Endothelial cell (in vitro differentiated cells): Measurements from ENCODE around the gene FXYD4. TPM values are rescaled to one million over a fixed set of nuclear protein-coding genes. Genes with fewer than 3 reads are reported as not detected.

Experiments
- DNase-seq: peaks from one replicate; pipeline ENCODE4 v3.0.0; 2021; ENCODE audit warnings: low spot score
- H3K27ac Mint-ChIP-seq: one replicate; pipeline ENCODE4 v1.8.0; 2021; ENCODE audit warnings: mixed read lengths, inconsistent platforms; ENCODE audit not compliant: unreplicated experiment
- H3K27me3 Mint-ChIP-seq: one replicate; pipeline ENCODE4 v1.8.0; 2021; ENCODE audit warnings: mild to moderate bottlenecking, moderate library complexity, mixed read lengths, inconsistent platforms; ENCODE audit not compliant: unreplicated experiment
- H3K36me3 Mint-ChIP-seq: one replicate; pipeline ENCODE4 v1.8.0; 2021; ENCODE audit warnings: mild to moderate bottlenecking, low read depth, mixed read lengths, inconsistent platforms; ENCODE audit not compliant: unreplicated experiment
- H3K4me1 Mint-ChIP-seq: one replicate; pipeline ENCODE4 v1.8.0; 2021; ENCODE audit warnings: mild to moderate bottlenecking, mixed read lengths, inconsistent platforms; ENCODE audit not compliant: unreplicated experiment
- H3K4me3 Mint-ChIP-seq: one replicate; pipeline ENCODE4 v1.8.0; 2021; ENCODE audit warnings: mild to moderate bottlenecking, mixed read lengths, inconsistent platforms; ENCODE audit not compliant: unreplicated experiment
- H3K9me3 Mint-ChIP-seq: one replicate; pipeline ENCODE4 v1.8.0; 2021; ENCODE audit warnings: mixed read lengths, inconsistent platforms; ENCODE audit not compliant: unreplicated experiment
- CTCF ChIP-seq: fragments of 200-600 bp; sonication (generic); IDR thresholded peaks from one replicate; pipeline ENCODE4 v1.5.0; 2021; ENCODE audit warnings: antibody characterized with exemption; ENCODE audit not compliant: unreplicated experiment
- total RNA-seq: library from RNA; stranded (reverse); fragmentation: NEBNext Ultra II Directional; extraction: Animal tissue kit (Norgen Biotek cat#: 25700); gene quantifications from one replicate; pipeline ENCODE4 v1.2.1, GENCODE V29; 2021; ENCODE audit not compliant: unreplicated experiment

FXYD4 gene
- total RNA-seq, 1 donor from 2014 or later, result not detected

- no peak overlapping the region for H3K4me3 Mint-ChIP-seq
- peaks cover 1% of the 10 kb centered on the region for H3K36me3 Mint-ChIP-seq
- no peaks in the 10 kb centered on the region for H3K9me3 Mint-ChIP-seq
- TF ChIP-seq CTCF, result no peak
- no peak for DNase-seq
- peaks cover 44% of the 10 kb centered on the region for H3K4me1 Mint-ChIP-seq
- H3K27me3 Mint-ChIP-seq, result peaks cover 10% of the 10 kb centered on the region
- H3K27ac Mint-ChIP-seq, result no peak overlapping the region
These were observed 27.5 kb downstream of the FXYD4 start for GRCh38 chr10:43398939-43399319.

DNA sequence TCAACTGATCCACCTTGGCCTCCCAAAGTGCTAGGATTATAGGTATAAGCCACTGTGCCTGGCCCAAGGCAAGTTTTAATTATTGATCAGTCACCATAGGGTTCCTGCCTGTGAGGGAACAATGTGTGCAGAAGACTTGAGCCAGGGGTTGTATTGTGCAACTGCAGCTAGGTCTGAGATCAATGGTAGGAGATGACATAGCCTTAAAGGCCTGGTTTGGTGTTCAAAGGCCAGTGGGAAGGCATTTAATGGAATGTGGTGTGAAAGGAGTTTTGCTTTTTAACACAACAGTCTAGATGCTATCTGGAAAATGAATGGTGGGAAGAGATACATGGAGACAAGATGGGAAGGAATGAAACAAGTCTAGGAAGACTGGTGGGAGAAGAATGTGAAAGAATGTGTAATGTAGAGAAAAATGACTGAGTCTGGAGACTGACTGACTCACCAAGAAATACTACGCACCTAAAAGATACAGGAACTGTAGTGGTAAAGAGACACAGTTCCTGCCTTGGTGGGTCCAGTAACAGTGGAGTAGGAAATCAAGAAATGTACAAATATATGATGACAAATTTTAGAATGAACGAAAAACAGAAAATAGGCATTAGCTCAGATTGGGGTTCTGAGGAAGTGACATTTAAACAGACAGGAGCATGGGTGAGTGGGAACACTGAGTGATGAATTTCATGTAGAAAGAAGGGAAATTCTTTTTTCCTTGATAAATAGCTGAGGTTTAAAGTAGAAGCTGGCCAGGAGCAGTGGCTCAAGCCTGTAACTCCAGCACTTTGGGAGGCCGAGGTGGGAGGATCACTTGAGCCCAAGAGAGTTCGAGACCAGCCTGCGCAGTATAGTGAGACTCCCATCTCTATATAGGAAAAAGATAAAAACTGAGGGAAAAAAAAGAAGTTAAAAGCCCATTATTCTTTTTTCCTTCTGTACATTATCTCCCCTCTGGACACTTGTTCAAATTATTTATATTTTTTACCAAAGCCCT, 28.2 kb downstream of the FXYD4 start:
- Mint-ChIP-seq H3K36me3 (no peaks in the 10 kb centered on the region), H3K4me3 (peak overlapping the region; percentile 10), H3K27ac (peak overlapping the region; percentile 64), H3K4me1 (peaks cover 48% of the 10 kb centered on the region), H3K9me3 (no peaks in the 10 kb centered on the region), H3K27me3 (peaks cover 10% of the 10 kb centered on the region)
- no peak for TF ChIP-seq CTCF
- DNase-seq, result no peak

DNA sequence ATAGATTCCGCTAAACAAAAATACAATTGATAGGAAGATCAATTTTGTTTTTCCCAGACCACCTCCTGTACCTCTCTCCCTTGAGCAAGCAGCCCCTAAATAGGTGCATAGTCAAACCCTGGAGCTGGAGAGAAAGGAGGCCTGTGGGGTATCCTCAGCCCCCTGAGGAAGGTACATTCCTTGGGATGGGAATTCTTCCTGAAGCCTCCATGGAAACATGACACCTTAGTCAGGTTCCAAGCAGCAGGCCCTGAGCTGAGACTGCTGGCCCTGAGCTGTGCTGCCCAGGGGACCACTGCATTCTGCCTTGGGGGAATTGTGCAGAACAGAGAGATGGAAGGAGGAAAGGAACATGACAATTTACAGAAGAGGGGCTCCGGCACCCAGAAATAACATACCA, 30.2 kb downstream of the FXYD4 start:
- Mint-ChIP-seq H3K4me3 (no peak overlapping the region), H3K4me1 (peaks cover 46% of the 10 kb centered on the region), H3K27me3 (peaks cover 4% of the 10 kb centered on the region), H3K27ac (peak overlapping the region; percentile 70), H3K9me3 (no peaks in the 10 kb centered on the region), H3K36me3 (no peaks in the 10 kb centered on the region)
- peak; percentile 13 for DNase-seq
- TF ChIP-seq CTCF, result no peak

GRCh38 chr10:43402176-43402575, 30.7 kb downstream of the FXYD4 start:
- Mint-ChIP-seq H3K36me3 (no peaks in the 10 kb centered on the region), H3K27me3 (peaks cover 4% of the 10 kb centered on the region), H3K9me3 (no peaks in the 10 kb centered on the region), H3K27ac (peak overlapping the region; percentile 70), H3K4me3 (no peak overlapping the region), H3K4me1 (peaks cover 46% of the 10 kb centered on the region)
- TF ChIP-seq CTCF, result no peak
- DNase-seq, result no peak

DNA sequence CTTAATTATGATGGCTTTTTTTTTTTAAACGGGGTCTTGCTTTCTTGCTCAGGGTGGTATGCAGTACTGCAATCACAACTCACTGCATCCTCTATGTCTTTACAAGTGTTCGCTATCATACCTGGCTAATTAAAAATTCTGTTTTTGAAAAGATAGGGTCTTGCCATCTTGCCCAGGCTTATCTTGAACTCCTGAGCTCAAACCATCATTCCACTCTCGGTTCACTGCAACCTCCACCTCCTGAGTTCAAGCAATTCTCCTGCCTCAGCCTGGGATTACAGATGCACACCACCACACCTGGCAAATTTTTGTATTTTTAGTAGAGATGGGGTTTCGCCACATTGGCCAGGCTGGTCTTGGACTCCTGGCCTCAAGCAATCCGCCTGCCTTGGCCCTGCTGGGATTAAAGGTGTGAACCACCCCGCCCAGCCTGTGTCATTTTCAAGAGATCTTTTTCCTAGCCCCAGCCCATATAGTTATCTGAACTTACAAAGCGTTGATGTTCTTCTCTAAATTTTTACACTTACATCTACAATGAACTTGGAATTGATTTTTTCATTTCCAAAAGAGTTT, 31.5 kb downstream of the FXYD4 start:
- Mint-ChIP-seq H3K27me3 (peaks cover 6% of the 10 kb centered on the region), H3K9me3 (no peaks in the 10 kb centered on the region), H3K36me3 (no peaks in the 10 kb centered on the region), H3K27ac (peak overlapping the region; percentile 79), H3K4me3 (peak overlapping the region; percentile 78), H3K4me1 (peaks cover 44% of the 10 kb centered on the region)
- no peak for DNase-seq
- no peak for TF ChIP-seq CTCF
